ENCODE measurements around the gene ASXL1. TPM values are rescaled to one million over a fixed set of nuclear protein-coding genes. Genes with fewer than 3 reads are reported as not detected.

The ASXL1 gene
- total RNA-seq, 1 experiment from 2014 or later: 22.7 TPM

GRCh38 chr20:32452776-32453466 lies 94.8 kb downstream of the ASXL1 start (continued):
- TF ChIP-seq, protein P1, sequence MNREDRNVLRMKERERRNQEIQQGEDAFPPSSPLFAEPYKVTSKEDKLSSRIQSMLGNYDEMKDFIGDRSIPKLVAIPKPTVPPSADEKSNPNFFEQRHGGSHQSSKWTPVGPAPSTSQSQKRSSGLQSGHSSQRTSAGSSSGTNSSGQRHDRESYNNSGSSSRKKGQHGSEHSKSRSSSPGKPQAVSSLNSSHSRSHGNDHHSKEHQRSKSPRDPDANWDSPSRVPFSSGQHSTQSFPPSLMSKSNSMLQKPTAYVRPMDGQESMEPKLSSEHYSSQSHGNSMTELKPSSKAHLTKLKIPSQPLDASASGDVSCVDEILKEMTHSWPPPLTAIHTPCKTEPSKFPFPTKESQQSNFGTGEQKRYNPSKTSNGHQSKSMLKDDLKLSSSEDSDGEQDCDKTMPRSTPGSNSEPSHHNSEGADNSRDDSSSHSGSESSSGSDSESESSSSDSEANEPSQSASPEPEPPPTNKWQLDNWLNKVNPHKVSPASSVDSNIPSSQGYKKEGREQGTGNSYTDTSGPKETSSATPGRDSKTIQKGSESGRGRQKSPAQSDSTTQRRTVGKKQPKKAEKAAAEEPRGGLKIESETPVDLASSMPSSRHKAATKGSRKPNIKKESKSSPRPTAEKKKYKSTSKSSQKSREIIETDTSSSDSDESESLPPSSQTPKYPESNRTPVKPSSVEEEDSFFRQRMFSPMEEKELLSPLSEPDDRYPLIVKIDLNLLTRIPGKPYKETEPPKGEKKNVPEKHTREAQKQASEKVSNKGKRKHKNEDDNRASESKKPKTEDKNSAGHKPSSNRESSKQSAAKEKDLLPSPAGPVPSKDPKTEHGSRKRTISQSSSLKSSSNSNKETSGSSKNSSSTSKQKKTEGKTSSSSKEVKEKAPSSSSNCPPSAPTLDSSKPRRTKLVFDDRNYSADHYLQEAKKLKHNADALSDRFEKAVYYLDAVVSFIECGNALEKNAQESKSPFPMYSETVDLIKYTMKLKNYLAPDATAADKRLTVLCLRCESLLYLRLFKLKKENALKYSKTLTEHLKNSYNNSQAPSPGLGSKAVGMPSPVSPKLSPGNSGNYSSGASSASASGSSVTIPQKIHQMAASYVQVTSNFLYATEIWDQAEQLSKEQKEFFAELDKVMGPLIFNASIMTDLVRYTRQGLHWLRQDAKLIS (CRISPR knock-in tag; IDR thresholded peaks at IDR 0.05; ENCODE audit: borderline replicate concordance): no peak
- TF ChIP-seq ZNF232 (CRISPR knock-in tag; IDR thresholded peaks at IDR 0.05) (no peak), SMAD4 (CRISPR knock-in tag; IDR thresholded peaks at IDR 0.05) (no peak)

DNA sequence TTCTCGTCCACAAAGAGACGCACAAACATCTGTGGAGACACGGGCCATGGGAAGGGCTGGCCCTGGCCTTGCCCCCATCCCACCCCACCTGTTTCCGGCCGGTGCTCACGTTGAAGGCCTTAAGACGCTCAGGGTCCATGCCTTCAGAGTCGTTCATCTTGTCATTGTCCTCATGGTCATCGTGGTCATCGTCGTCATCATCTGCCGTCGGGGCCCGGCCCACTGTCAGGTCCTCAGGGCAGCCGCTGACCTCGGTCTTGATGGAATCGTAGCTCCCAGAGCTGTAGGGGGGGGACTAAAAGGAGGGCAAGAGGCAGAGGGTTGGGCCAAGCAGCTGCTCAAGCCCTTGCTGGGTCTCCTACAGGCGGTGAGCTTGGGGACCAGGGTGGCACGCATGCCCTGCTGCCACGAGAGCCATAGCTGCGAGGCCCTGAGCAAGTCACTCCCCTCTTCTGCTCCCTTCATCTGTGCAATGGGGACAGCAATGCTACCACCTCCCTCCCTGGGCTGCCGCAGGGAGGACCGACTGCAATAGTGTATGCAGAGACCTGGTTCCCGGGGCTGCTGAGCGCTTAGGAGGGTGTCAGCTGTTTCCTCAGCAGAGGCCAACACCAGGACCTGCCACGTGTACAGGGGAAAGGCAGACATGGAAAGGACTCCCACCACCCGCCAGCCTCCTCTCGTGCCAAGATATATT lies 95.5 kb downstream of the ASXL1 start:
- CTCF ChIA-PET: no interaction called here
- peaks cover 17% of the 10 kb centered on the region; the same call in 1 of the 2 replicates for H3K36me3 Mint-ChIP-seq
- DNase-seq (ENCODE audit: low spot score) (no peak), ATAC-seq (no peak)
- no peak overlapping the region for H3K4me3 Mint-ChIP-seq
- POLR2A ChIA-PET: no interaction called here
- peaks cover 11% of the 10 kb centered on the region for H3K4me1 Mint-ChIP-seq
- H3K27me3 Mint-ChIP-seq (ENCODE audit: low read depth): no peaks in the 10 kb centered on the region
- no peak overlapping the region for H3K27ac Mint-ChIP-seq
- H3K9me3 Mint-ChIP-seq: no peaks in the 10 kb centered on the region
- TF ChIP-seq, protein P2, sequence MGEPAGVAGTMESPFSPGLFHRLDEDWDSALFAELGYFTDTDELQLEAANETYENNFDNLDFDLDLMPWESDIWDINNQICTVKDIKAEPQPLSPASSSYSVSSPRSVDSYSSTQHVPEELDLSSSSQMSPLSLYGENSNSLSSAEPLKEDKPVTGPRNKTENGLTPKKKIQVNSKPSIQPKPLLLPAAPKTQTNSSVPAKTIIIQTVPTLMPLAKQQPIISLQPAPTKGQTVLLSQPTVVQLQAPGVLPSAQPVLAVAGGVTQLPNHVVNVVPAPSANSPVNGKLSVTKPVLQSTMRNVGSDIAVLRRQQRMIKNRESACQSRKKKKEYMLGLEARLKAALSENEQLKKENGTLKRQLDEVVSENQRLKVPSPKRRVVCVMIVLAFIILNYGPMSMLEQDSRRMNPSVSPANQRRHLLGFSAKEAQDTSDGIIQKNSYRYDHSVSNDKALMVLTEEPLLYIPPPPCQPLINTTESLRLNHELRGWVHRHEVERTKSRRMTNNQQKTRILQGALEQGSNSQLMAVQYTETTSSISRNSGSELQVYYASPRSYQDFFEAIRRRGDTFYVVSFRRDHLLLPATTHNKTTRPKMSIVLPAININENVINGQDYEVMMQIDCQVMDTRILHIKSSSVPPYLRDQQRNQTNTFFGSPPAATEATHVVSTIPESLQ (CRISPR knock-in tag; IDR thresholded peaks at IDR 0.05): no peak

GRCh38 chr20:32454164-32455145 lies 96.3 kb downstream of the ASXL1 start:
- no peaks in the 10 kb centered on the region for H3K27me3 Mint-ChIP-seq (ENCODE audit: low read depth)
- POLR2A ChIA-PET: no interaction called here
- no peak overlapping the region for H3K4me3 Mint-ChIP-seq
- H3K36me3 Mint-ChIP-seq: peaks cover 14% of the 10 kb centered on the region; the same call in 1 of the 2 replicates
- peaks cover 13% of the 10 kb centered on the region for H3K4me1 Mint-ChIP-seq
- no peaks in the 10 kb centered on the region for H3K9me3 Mint-ChIP-seq
- H3K27ac Mint-ChIP-seq: no peak overlapping the region
- ATAC-seq (no peak), DNase-seq (ENCODE audit: low spot score) (no peak)
- CTCF ChIA-PET: interaction anchor here (1.2 kb wide), 1 partner anchor 17 kb away, joined by 4 read pairs; no protein-coding TSS in a partner anchor
- no peak for TF ChIP-seq TEAD4 (CRISPR knock-in tag; IDR thresholded peaks at IDR 0.05)
- TF ChIP-seq GTF2I (CRISPR knock-in tag; conservative IDR thresholded peaks at IDR 0.05): no peak
- no peak for TF ChIP-seq ZNF396 (CRISPR knock-in tag; IDR thresholded peaks at IDR 0.05; ENCODE audit: borderline replicate concordance)
- no peak for TF ChIP-seq FOXK1 (CRISPR knock-in tag; IDR thresholded peaks at IDR 0.05)
- TF ChIP-seq ZNF263 (CRISPR knock-in tag; IDR thresholded peaks at IDR 0.05; ENCODE audit: low read depth): no peak
- TF ChIP-seq RORB (CRISPR knock-in tag; IDR thresholded peaks at IDR 0.05): no peak
- no peak for TF ChIP-seq ZNF671 (CRISPR knock-in tag; IDR thresholded peaks at IDR 0.05)
- no peak for TF ChIP-seq ARID4B (CRISPR knock-in tag; IDR thresholded peaks at IDR 0.05; ENCODE audit: borderline replicate concordance)
- no peak for TF ChIP-seq SMAD4 (CRISPR knock-in tag; IDR thresholded peaks at IDR 0.05)
- no peak for TF ChIP-seq CREM (CRISPR knock-in tag; IDR thresholded peaks at IDR 0.05)
- TF ChIP-seq, protein P3, sequence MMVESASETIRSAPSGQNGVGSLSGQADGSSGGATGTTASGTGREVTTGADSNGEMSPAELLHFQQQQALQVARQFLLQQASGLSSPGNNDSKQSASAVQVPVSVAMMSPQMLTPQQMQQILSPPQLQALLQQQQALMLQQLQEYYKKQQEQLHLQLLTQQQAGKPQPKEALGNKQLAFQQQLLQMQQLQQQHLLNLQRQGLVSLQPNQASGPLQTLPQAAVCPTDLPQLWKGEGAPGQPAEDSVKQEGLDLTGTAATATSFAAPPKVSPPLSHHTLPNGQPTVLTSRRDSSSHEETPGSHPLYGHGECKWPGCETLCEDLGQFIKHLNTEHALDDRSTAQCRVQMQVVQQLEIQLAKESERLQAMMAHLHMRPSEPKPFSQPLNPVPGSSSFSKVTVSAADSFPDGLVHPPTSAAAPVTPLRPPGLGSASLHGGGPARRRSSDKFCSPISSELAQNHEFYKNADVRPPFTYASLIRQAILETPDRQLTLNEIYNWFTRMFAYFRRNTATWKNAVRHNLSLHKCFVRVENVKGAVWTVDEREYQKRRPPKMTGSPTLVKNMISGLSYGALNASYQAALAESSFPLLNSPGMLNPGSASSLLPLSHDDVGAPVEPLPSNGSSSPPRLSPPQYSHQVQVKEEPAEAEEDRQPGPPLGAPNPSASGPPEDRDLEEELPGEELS (CRISPR knock-in tag; IDR thresholded peaks at IDR 0.05): no peak
- TF ChIP-seq, protein P4, sequence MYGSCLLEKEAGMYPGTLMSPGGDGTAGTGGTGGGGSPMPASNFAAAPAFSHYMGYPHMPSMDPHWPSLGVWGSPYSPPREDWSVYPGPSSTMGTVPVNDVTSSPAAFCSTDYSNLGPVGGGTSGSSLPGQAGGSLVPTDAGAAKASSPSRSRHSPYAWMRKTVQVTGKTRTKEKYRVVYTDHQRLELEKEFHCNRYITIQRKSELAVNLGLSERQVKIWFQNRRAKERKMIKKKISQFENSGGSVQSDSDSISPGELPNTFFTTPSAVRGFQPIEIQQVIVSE (CRISPR knock-in tag; IDR thresholded peaks at IDR 0.05; ENCODE audit: borderline replicate concordance): no peak
